Right lobe of liver (tissue), 4 donors: ENCODE results near the gene CORO2B.

Experiments used
- CTCF ChIP-seq, 4 donors: fragments of 200-600 bp in 3 of 4; fragments of 450-650 bp in 1 of 4; IDR thresholded peaks; one replicate each; pipeline versions ENCODE4 v1.5.1 to v1.8.0; 2016 to 2022; ENCODE audit warnings: antibody characterized with exemption in 4 of 4, mild to moderate bottlenecking in 2 of 4
- POLR2A ChIP-seq: fragments of 450-650 bp; IDR thresholded peaks from one replicate; pipeline ENCODE4 v1.6.1; 2017; ENCODE audit warnings: antibody characterized with exemption, mild to moderate bottlenecking
- donor health status: DM: no; HTN: no; CAD: no.
- donor health status: DM: no; HTN: no; CAD: no.
- donor health status: DM: no; HTN: yes; CAD: no.

- TF ChIP-seq POLR2A (no peak), CTCF (IDR thresholded peaks at IDR 0.05) (no peak)
These were observed 62.6 kb downstream of the CORO2B start for GRCh38 chr15:68641376-68641775.
